Mucosa of descending colon (tissue), 3 donors: ENCODE data around the gene ADAM10. TPM values are rescaled to one million over a fixed set of nuclear protein-coding genes. Genes with fewer than 3 reads are reported as not detected.

Experiments
- ATAC-seq: fragments of 200-7000 bp; cut with Tn5 transposase; one replicate; pipeline ENCODE4 v1.9.1; 2020; ENCODE audit warnings: mild to moderate bottlenecking, moderate library complexity
- DNase-seq, 3 donors: peaks; one replicate each; pipeline ENCODE4 v3.0.0-alpha.2; 2020
- H3K36me3 ChIP-seq: fragments of 200-600 bp; one replicate; pipeline ENCODE4 v1.8.0; 2021; ENCODE audit warnings: low read depth, mild to moderate bottlenecking
- H3K4me1 ChIP-seq: fragments of 200-600 bp; one replicate; pipeline ENCODE4 v1.8.0; 2021; ENCODE audit warnings: low read depth, mild to moderate bottlenecking
- H3K4me3 ChIP-seq: fragments of 200-600 bp; one replicate; pipeline ENCODE4 v1.8.0; 2021; ENCODE audit warnings: mild to moderate bottlenecking
- H3K9me3 ChIP-seq: fragments of 200-600 bp; one replicate; pipeline ENCODE4 v1.8.0; 2021; ENCODE audit warnings: mild to moderate bottlenecking
- CTCF ChIP-seq: fragments of 200-600 bp; IDR thresholded peaks from one replicate; pipeline ENCODE4 v1.8.0; 2022; ENCODE audit warnings: antibody characterized with exemption, mild to moderate bottlenecking
- intact Hi-C, 2 donors: fragments of 100-400 bp; cut with DNase I in 1 of 2; cut with micrococcal nuclease in 1 of 2; formaldehyde crosslinking; loops; one replicate each; pipeline versions ENCODE4 v1.11.0 to v1.11.1; 2022; cut with DNase I, micrococcal nuclease
- long read RNA-seq, 2 donors: library from polyadenylated mRNA; unstranded; transcript quantifications; one replicate each; pipeline ENCODE4 v2.0.0, GENCODE V29; 2019 to 2021
- total RNA-seq, 3 donors: library from RNA; stranded (reverse); fragmentation: NEBNext Ultra II Directional in 2 of 3; extraction: Animal tissue kit (Norgen Biotek cat#: 25700) in 2 of 3; gene quantifications; one replicate each; pipeline versions ENCODE4 v1.2.1 to v1.2.4, GENCODE V29; 2021 to 2023
- donor health status: DM: no; HTN: no; CAD: no; lungs with moderate emphysema.
- donor health status: DM: no; HTN: no; CAD: no.
- donor health status: DM: no; HTN: yes; CAD: no.

The ADAM10 gene
- 100 to 1,000 TPM; 109 to 178 (median 143) TPM for total RNA-seq
- long read RNA-seq, donor 1, full-length matches to known transcripts = 36 of 60 reads
- long read RNA-seq, donor 1, partial matches to known transcripts = 11 of 60 reads
- long read RNA-seq, donor 1, other reads (novel, unspliced or antisense) = 13 of 60 reads
- long read RNA-seq, donor 2, full-length matches to known transcripts = 4 of 10 reads
- long read RNA-seq, donor 2, partial matches to known transcripts = 5 of 10 reads
- long read RNA-seq, donor 2, other reads (novel, unspliced or antisense) = 1 of 10 reads

- H3K4me3 ChIP-seq = peak within 1 kb of the TSS; percentile 96
- H3K36me3 ChIP-seq = no peaks in the 10 kb centered on the region
- H3K9me3 ChIP-seq = no peaks in the 10 kb centered on the region
- TF ChIP-seq CTCF = no peak
- intact Hi-C loops = no loop called here
- DNase-seq = peak; percentile 98 to 100 (median 100)
- peak; percentile 96 for ATAC-seq
- peaks cover 13% of the 10 kb centered on the region for H3K4me1 ChIP-seq
Measured at GRCh38 chr15:58749532-58750337, at the start of gene ADAM10. TSS of gene ADAM10 (minus strand) at chr15:58749707. CDS start at chr15:58749534, 173 bp downstream.

- DNase-seq (no peak), ATAC-seq (no peak)
- no peaks in the 10 kb centered on the region for H3K4me1 ChIP-seq
- no peaks in the 10 kb centered on the region for H3K36me3 ChIP-seq
- intact Hi-C loops = no loop called here
- H3K9me3 ChIP-seq = no peaks in the 10 kb centered on the region
- no peak for TF ChIP-seq CTCF
- no peak overlapping the region for H3K4me3 ChIP-seq
Measured at GRCh38 chr15:58797505-58797904, 48.0 kb upstream of the ADAM10 start.

GRCh38 chr15:58795825-58796224 is 46.3 kb upstream of the ADAM10 start:
- no peak for ATAC-seq
- H3K9me3 ChIP-seq = no peaks in the 10 kb centered on the region
- H3K4me1 ChIP-seq = no peaks in the 10 kb centered on the region
- H3K4me3 ChIP-seq = no peak overlapping the region
- DNase-seq = no peak
- intact Hi-C loops = no loop called here
- H3K36me3 ChIP-seq = no peaks in the 10 kb centered on the region
- no peak for TF ChIP-seq CTCF

- no peak for ATAC-seq
- H3K36me3 ChIP-seq = no peaks in the 10 kb centered on the region
- no peak overlapping the region for H3K4me3 ChIP-seq
- H3K4me1 ChIP-seq = no peaks in the 10 kb centered on the region
- H3K9me3 ChIP-seq = no peaks in the 10 kb centered on the region
- no peak for TF ChIP-seq CTCF
- DNase-seq = no peak
- intact Hi-C loops = no loop called here
Measured at GRCh38 chr15:58793862-58794261, 44.4 kb upstream of the ADAM10 start.

- Histone ChIP-seq H3K36me3 (no peaks in the 10 kb centered on the region), H3K9me3 (no peaks in the 10 kb centered on the region), H3K4me1 (no peaks in the 10 kb centered on the region), H3K4me3 (no peak overlapping the region)
- intact Hi-C loops = no loop called here
- ATAC-seq = no peak
- no peak for DNase-seq
- no peak for TF ChIP-seq CTCF
Measured at GRCh38 chr15:58788056-58788710, 38.7 kb upstream of the ADAM10 start.
